Breast epithelium (tissue), 4 donors: ENCODE data around the gene ILRUN. TPM values are rescaled to one million over a fixed set of nuclear protein-coding genes. Genes with fewer than 3 reads are reported as not detected.

Source experiments
- DNase-seq, 2 donors: peaks; one replicate each; pipeline ENCODE4 v3.0.0-alpha.2; 2019; ENCODE audit warnings: low spot score in 2 of 2
- H3K27ac ChIP-seq, 2 donors: fragments of 200-600 bp; sonication (generic) in 1 of 2; one replicate each; pipeline ENCODE4 v1.5.1; 2016 to 2019; ENCODE audit warnings: mild to moderate bottlenecking in 1 of 2
- H3K27me3 ChIP-seq, 2 donors: fragments of 200-600 bp; sonication (generic) in 1 of 2; one replicate each; pipeline versions ENCODE4 v1.5.1 to v1.6.0; 2017 to 2019; ENCODE audit warnings: control low read depth in 1 of 2, mild to moderate bottlenecking in 1 of 2
- H3K36me3 ChIP-seq: fragments of 200-600 bp; one replicate; pipeline ENCODE4 v1.5.1; 2019
- H3K4me1 ChIP-seq, 2 donors: fragments of 200-600 bp; sonication (generic); one replicate each; pipeline ENCODE4 v1.5.1; 2016 to 2019; ENCODE audit warnings: control low read depth in 1 of 2
- H3K4me3 ChIP-seq, 3 donors: fragments of 200-600 bp; sonication (generic); 1 replicate in 2 of 3; 2 replicates in 1 of 3; pipeline ENCODE4 v1.5.1; 2016 to 2019; ENCODE audit warnings: mild to moderate bottlenecking in 3 of 3, moderate library complexity in 2 of 3
- H3K9me3 ChIP-seq, 2 donors: fragments of 200-600 bp; sonication (generic) in 1 of 2; one replicate each; pipeline ENCODE4 v1.5.1; 2016 to 2019; ENCODE audit warnings: control low read depth in 1 of 2
- CTCF ChIP-seq, 3 donors: fragments of 450-650 bp; IDR thresholded peaks; one replicate each; pipeline ENCODE4 v1.5.1; 2016 to 2017; ENCODE audit warnings: antibody characterized with exemption in 3 of 3, mild to moderate bottlenecking in 3 of 3, moderate library complexity in 3 of 3
- POLR2A ChIP-seq: fragments of 450-650 bp; IDR thresholded peaks from one replicate; pipeline ENCODE4 v1.6.1; 2016; ENCODE audit warnings: antibody characterized with exemption, mild to moderate bottlenecking, moderate library complexity
- POLR2AphosphoS5 ChIP-seq, 3 donors: sonication (generic); formaldehyde crosslinking; IDR thresholded peaks; one replicate each; pipeline ENCODE4 v1.6.1; 2017; ENCODE audit warnings: antibody characterized with exemption in 3 of 3
- intact Hi-C: fragments of 100-400 bp; cut with DNase I; formaldehyde crosslinking; loops from one replicate; pipeline ENCODE4 v1.15.1; 2023; ENCODE audit warnings: low total_unique reads
- total RNA-seq, 3 donors: library from RNA; depleted of rRNA; stranded (reverse); fragments of >200 nt; gene quantifications; one replicate each; pipeline ENCODE4 v1.1.0, GENCODE V29; 2016

Gene ILRUN
- total RNA-seq, 3 donors from 2014 or later, result 58.3 to 87.1 (median 63.7) TPM

GRCh38 chr6:34648806-34649205 is 47.8 kb downstream of the ILRUN start:
- no peaks in the 10 kb centered on the region for H3K9me3 ChIP-seq
- DNase-seq, result no peak
- no peaks in the 10 kb centered on the region for H3K36me3 ChIP-seq
- intact Hi-C loops, result no loop called here
- no peak overlapping the region for H3K27ac ChIP-seq
- H3K4me1 ChIP-seq, result no peaks in the 10 kb centered on the region
- H3K4me3 ChIP-seq, result no peak overlapping the region
- no peak for TF ChIP-seq POLR2AphosphoS5 (IDR thresholded peaks at IDR 0.05)
- no peak for TF ChIP-seq CTCF (IDR thresholded peaks at IDR 0.05)
- TF ChIP-seq POLR2A, result no peak
- no peaks in the 10 kb centered on the region for H3K27me3 ChIP-seq

Other genes with a start within 250 kb of the ILRUN start
- under 1 TPM in 2 of 3 donors, not detected in 1; 0.29 to 0.33 TPM for gene PACSIN1, start 230.7 kb downstream of the ILRUN start, total RNA-seq
- gene SPDEF, start 140.4 kb downstream of the ILRUN start, total RNA-seq, result 100 to 1,000 TPM in 1 of 3 donors, 10 to 100 TPM in 1, under 1 TPM in 1; 0.48 to 123 (median 89.0) TPM
- gene SNRPC, start 60.7 kb upstream of the ILRUN start, total RNA-seq, result 10 to 100 TPM; 50.1 to 64.2 (median 58.0) TPM
- gene BLTP3A, start 95.3 kb upstream of the ILRUN start, total RNA-seq, result 10 to 100 TPM; 10.5 to 13.5 (median 12.2) TPM
- gene TAF11, start 191.3 kb upstream of the ILRUN start, total RNA-seq, result 10 to 100 TPM; 17.4 to 24.2 (median 19.3) TPM
- 10 to 100 TPM; 18.2 to 26.5 (median 23.4) TPM for gene ANKS1A, start 192.5 kb upstream of the ILRUN start, total RNA-seq